Endothelial cell (in vitro differentiated cells): Measurements from ENCODE around the gene RNF13. TPM values are rescaled to one million over a fixed set of nuclear protein-coding genes. Genes with fewer than 3 reads are reported as not detected.

Experiments
- DNase-seq: peaks from one replicate; pipeline ENCODE4 v3.0.0; 2021; ENCODE audit warnings: low spot score
- H3K27ac Mint-ChIP-seq: one replicate; pipeline ENCODE4 v1.8.0; 2021; ENCODE audit warnings: mixed read lengths, inconsistent platforms; ENCODE audit not compliant: unreplicated experiment
- H3K27me3 Mint-ChIP-seq: one replicate; pipeline ENCODE4 v1.8.0; 2021; ENCODE audit warnings: mild to moderate bottlenecking, moderate library complexity, mixed read lengths, inconsistent platforms; ENCODE audit not compliant: unreplicated experiment
- H3K36me3 Mint-ChIP-seq: one replicate; pipeline ENCODE4 v1.8.0; 2021; ENCODE audit warnings: mild to moderate bottlenecking, low read depth, mixed read lengths, inconsistent platforms; ENCODE audit not compliant: unreplicated experiment
- H3K4me1 Mint-ChIP-seq: one replicate; pipeline ENCODE4 v1.8.0; 2021; ENCODE audit warnings: mild to moderate bottlenecking, mixed read lengths, inconsistent platforms; ENCODE audit not compliant: unreplicated experiment
- H3K4me3 Mint-ChIP-seq: one replicate; pipeline ENCODE4 v1.8.0; 2021; ENCODE audit warnings: mild to moderate bottlenecking, mixed read lengths, inconsistent platforms; ENCODE audit not compliant: unreplicated experiment
- H3K9me3 Mint-ChIP-seq: one replicate; pipeline ENCODE4 v1.8.0; 2021; ENCODE audit warnings: mixed read lengths, inconsistent platforms; ENCODE audit not compliant: unreplicated experiment
- CTCF ChIP-seq: fragments of 200-600 bp; sonication (generic); IDR thresholded peaks from one replicate; pipeline ENCODE4 v1.5.0; 2021; ENCODE audit warnings: antibody characterized with exemption; ENCODE audit not compliant: unreplicated experiment
- total RNA-seq: library from RNA; stranded (reverse); fragmentation: NEBNext Ultra II Directional; extraction: Animal tissue kit (Norgen Biotek cat#: 25700); gene quantifications from one replicate; pipeline ENCODE4 v1.2.1, GENCODE V29; 2021; ENCODE audit not compliant: unreplicated experiment

RNF13 gene
- total RNA-seq, 1 donor from 2014 or later, result 30.7 TPM

- no peak overlapping the region for H3K27ac Mint-ChIP-seq
- TF ChIP-seq CTCF, result no peak
- H3K27me3 Mint-ChIP-seq, result peaks cover 5% of the 10 kb centered on the region
- H3K4me3 Mint-ChIP-seq, result no peak overlapping the region
- H3K9me3 Mint-ChIP-seq, result no peaks in the 10 kb centered on the region
- H3K4me1 Mint-ChIP-seq, result peaks cover 6% of the 10 kb centered on the region
- H3K36me3 Mint-ChIP-seq, result no peaks in the 10 kb centered on the region
- DNase-seq, result no peak
Measured at GRCh38 chr3:149776170-149776569, 36.8 kb upstream of the RNF13 start.

GRCh38 chr3:149777414-149778214, 35.4 kb upstream of the RNF13 start:
- H3K27ac Mint-ChIP-seq, result no peak overlapping the region
- peaks cover 4% of the 10 kb centered on the region for H3K27me3 Mint-ChIP-seq
- no peak for DNase-seq
- no peak for TF ChIP-seq CTCF
- peaks cover 8% of the 10 kb centered on the region for H3K4me1 Mint-ChIP-seq
- H3K36me3 Mint-ChIP-seq, result no peaks in the 10 kb centered on the region
- no peak overlapping the region for H3K4me3 Mint-ChIP-seq
- no peaks in the 10 kb centered on the region for H3K9me3 Mint-ChIP-seq

- Mint-ChIP-seq H3K4me1 (peaks cover 3% of the 10 kb centered on the region), H3K4me3 (no peak overlapping the region), H3K9me3 (no peaks in the 10 kb centered on the region), H3K36me3 (no peaks in the 10 kb centered on the region), H3K27ac (no peak overlapping the region), H3K27me3 (peaks cover 4% of the 10 kb centered on the region)
- TF ChIP-seq CTCF, result no peak
- no peak for DNase-seq
Measured at GRCh38 chr3:149781211-149781610, 31.8 kb upstream of the RNF13 start.

DNA sequence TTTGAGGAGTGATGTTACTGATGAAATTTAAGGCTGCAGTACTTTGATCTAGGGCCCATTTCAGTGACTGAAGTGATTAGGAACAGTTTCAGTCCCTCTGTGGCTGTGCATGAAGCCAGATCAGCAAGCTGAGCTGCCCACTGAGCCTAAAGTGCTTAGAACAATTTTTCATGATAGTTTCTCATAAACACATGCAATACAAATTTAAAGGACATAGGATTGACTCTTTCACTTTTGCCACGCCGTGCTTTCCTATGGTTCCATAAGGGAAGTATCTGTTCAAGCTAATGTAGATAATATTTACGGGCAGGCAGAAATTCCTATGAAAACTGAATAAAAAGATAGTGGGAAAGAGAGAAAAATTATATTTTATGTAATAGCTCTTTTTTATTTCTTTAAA, 31.3 kb upstream of the RNF13 start:
- H3K36me3 Mint-ChIP-seq, result no peaks in the 10 kb centered on the region
- TF ChIP-seq CTCF, result no peak
- no peaks in the 10 kb centered on the region for H3K9me3 Mint-ChIP-seq
- DNase-seq, result no peak
- no peak overlapping the region for H3K4me3 Mint-ChIP-seq
- peaks cover 3% of the 10 kb centered on the region for H3K4me1 Mint-ChIP-seq
- peaks cover 4% of the 10 kb centered on the region for H3K27me3 Mint-ChIP-seq
- H3K27ac Mint-ChIP-seq, result no peak overlapping the region

DNA sequence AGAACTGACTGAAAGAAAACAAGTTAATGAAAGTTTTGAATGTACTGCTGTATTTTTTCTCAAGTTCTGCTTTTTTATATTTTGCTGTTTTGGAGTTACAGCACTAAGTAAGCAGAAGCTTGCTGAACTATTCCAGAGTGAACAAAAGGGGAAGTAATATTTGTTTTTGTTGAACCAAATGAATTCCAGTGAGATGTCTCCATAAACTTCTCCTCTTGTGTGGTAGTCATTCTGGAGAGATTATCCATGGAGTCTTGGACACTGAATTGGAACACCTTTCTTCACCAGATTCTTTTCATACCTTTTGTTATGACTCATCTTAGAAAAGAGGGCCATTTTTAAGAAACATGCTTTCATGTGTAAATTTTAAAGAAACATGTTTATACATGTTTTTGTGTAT, 29.4 kb upstream of the RNF13 start:
- no peak for TF ChIP-seq CTCF
- no peak for DNase-seq
- H3K36me3 Mint-ChIP-seq, result no peaks in the 10 kb centered on the region
- H3K27me3 Mint-ChIP-seq, result no peaks in the 10 kb centered on the region
- no peak overlapping the region for H3K4me3 Mint-ChIP-seq
- no peaks in the 10 kb centered on the region for H3K9me3 Mint-ChIP-seq
- H3K27ac Mint-ChIP-seq, result no peak overlapping the region
- H3K4me1 Mint-ChIP-seq, result peaks cover 7% of the 10 kb centered on the region
